ENCODE results near the gene BPIFB3. TPM values are rescaled to one million over a fixed set of nuclear protein-coding genes. Genes with fewer than 3 reads are reported as not detected.

Gene BPIFB3
- total RNA-seq, 2 experiments from 2014 or later = not detected

GRCh38 chr20:33046412-33046811, 7.3 kb upstream of the BPIFB3 start:
- POLR2A ChIA-PET = no interaction called here
- DNase-seq (no peak), ATAC-seq (no peak)
- Mint-ChIP-seq H3K4me3 (no peak overlapping the region), H3K27me3 (no peaks in the 10 kb centered on the region), H3K36me3 (ENCODE audit: low read depth) (no peaks in the 10 kb centered on the region), H3K9me3 (peaks cover 14% of the 10 kb centered on the region), H3K27ac (no peak overlapping the region), H3K4me1 (ENCODE audit: low read depth) (no peaks in the 10 kb centered on the region)
- CTCF ChIA-PET = no interaction called here
- no peak for TF ChIP-seq CTCF (IDR thresholded peaks at IDR 0.05)
- intact Hi-C loops (cut with micrococcal nuclease) = no loop called here

- H3K4me1 Mint-ChIP-seq (ENCODE audit: low read depth) = no peaks in the 10 kb centered on the region
- H3K9me3 Mint-ChIP-seq = peaks cover 2% of the 10 kb centered on the region
- DNase-seq = no peak
- ChIA-PET CTCF (no interaction called here), POLR2A (no interaction called here)
- no peak for ATAC-seq
- no peaks in the 10 kb centered on the region for H3K36me3 Mint-ChIP-seq (ENCODE audit: low read depth)
- intact Hi-C loops (cut with micrococcal nuclease) = no loop called here
- no peak overlapping the region for H3K27ac Mint-ChIP-seq
- TF ChIP-seq CTCF (IDR thresholded peaks at IDR 0.05) = no peak
- no peaks in the 10 kb centered on the region for H3K27me3 Mint-ChIP-seq
- no peak overlapping the region for H3K4me3 Mint-ChIP-seq
Measured at GRCh38 chr20:33051333-33051732, 2.4 kb upstream of the BPIFB3 start.

- POLR2A ChIA-PET = interaction anchor here (1.0 kb wide), 1 partner anchor 31 kb away, joined by 3 read pairs; no protein-coding TSS in a partner anchor
- no peaks in the 10 kb centered on the region for H3K9me3 Mint-ChIP-seq
- no peak for TF ChIP-seq CTCF (IDR thresholded peaks at IDR 0.05)
- no peak overlapping the region for H3K4me3 Mint-ChIP-seq
- H3K36me3 Mint-ChIP-seq (ENCODE audit: low read depth) = no peaks in the 10 kb centered on the region
- ATAC-seq (no peak), DNase-seq (no peak)
- CTCF ChIA-PET = interaction anchor here (2.1 kb wide), 1 partner anchor 14 kb away, joined by 5 read pairs; no protein-coding TSS in a partner anchor
- H3K4me1 Mint-ChIP-seq (ENCODE audit: low read depth) = no peaks in the 10 kb centered on the region
- no peaks in the 10 kb centered on the region for H3K27me3 Mint-ChIP-seq
- H3K27ac Mint-ChIP-seq = no peak overlapping the region
- intact Hi-C loops (cut with micrococcal nuclease) = no loop called here
Measured at GRCh38 chr20:33054381-33054780, 678 bp downstream of the BPIFB3 start.

GRCh38 chr20:33054791-33055190, 1.1 kb downstream of the BPIFB3 start:
- no peak for DNase-seq
- ChIA-PET CTCF (interaction anchor here (2.1 kb wide), 1 partner anchor 14 kb away, joined by 5 read pairs; no protein-coding TSS in a partner anchor), POLR2A (interaction anchor here (1.0 kb wide), 1 partner anchor 31 kb away, joined by 3 read pairs; no protein-coding TSS in a partner anchor)
- H3K27me3 Mint-ChIP-seq = no peaks in the 10 kb centered on the region
- no peaks in the 10 kb centered on the region for H3K9me3 Mint-ChIP-seq
- no peaks in the 10 kb centered on the region for H3K36me3 Mint-ChIP-seq (ENCODE audit: low read depth)
- H3K4me3 Mint-ChIP-seq = no peak overlapping the region
- TF ChIP-seq CTCF (IDR thresholded peaks at IDR 0.05) = no peak
- H3K27ac Mint-ChIP-seq = no peak overlapping the region
- no peaks in the 10 kb centered on the region for H3K4me1 Mint-ChIP-seq (ENCODE audit: low read depth)
- no peak for ATAC-seq
- intact Hi-C loops (cut with micrococcal nuclease) = no loop called here

- no peaks in the 10 kb centered on the region for H3K9me3 Mint-ChIP-seq
- no peaks in the 10 kb centered on the region for H3K4me1 Mint-ChIP-seq (ENCODE audit: low read depth)
- ChIA-PET CTCF (no interaction called here), POLR2A (no interaction called here)
- DNase-seq (no peak), ATAC-seq (no peak)
- no peak for TF ChIP-seq CTCF (IDR thresholded peaks at IDR 0.05)
- H3K27ac Mint-ChIP-seq = no peak overlapping the region
- H3K4me3 Mint-ChIP-seq = no peak overlapping the region
- H3K27me3 Mint-ChIP-seq = no peaks in the 10 kb centered on the region
- H3K36me3 Mint-ChIP-seq (ENCODE audit: low read depth) = no peaks in the 10 kb centered on the region
- intact Hi-C loops (cut with micrococcal nuclease) = no loop called here
Measured at GRCh38 chr20:33059136-33059535, 5.4 kb downstream of the BPIFB3 start.
